GM12878 (cell line): Measurements from ENCODE around the gene IRF6. TPM values are rescaled to one million over a fixed set of nuclear protein-coding genes. Genes with fewer than 3 reads are reported as not detected.

Experiments used
- ATAC-seq: fragments of 200-7000 bp; cut with Tn5 transposase; 3 replicates; pipeline ENCODE4 v1.9.1; 2020; ENCODE audit warnings: mild to moderate bottlenecking, moderate library complexity
- BruUV-seq: library from RNA; stranded (reverse); fragments of 400-500 nt; replicated peaks from 2 replicates; lab custom pipeline; 2021; lab: Mats Ljungman, UMichigan
- CTCF ChIA-PET: fragments of 300-600 bp; sonication (Branson Sonifier 250); formaldehyde crosslinking; extraction: SDS; loops from one replicate; lab custom pipeline; 2021; ENCODE audit warnings: inconsistent platforms; lab: Yijun Ruan, JAX
- POLR2A ChIA-PET: fragments of 350-600 bp; formaldehyde crosslinking; extraction: SDS; loops from one replicate; lab custom pipeline; 2021; ENCODE audit warnings: inconsistent platforms; lab: Charles Lee
- RAD21 ChIA-PET: fragments of 300-600 bp; sonication (Branson Sonifier 250); formaldehyde crosslinking; loops from one replicate; lab custom pipeline; 2023; ENCODE audit warnings: antibody characterized with exemption; ENCODE audit not compliant: unreplicated experiment; lab: Charles Lee
- SMC1A ChIA-PET: fragments of 300-600 bp; sonication (Branson Sonifier 250); formaldehyde crosslinking; loops from one replicate; lab custom pipeline; 2023; ENCODE audit not compliant: unreplicated experiment, uncharacterized antibody; lab: Charles Lee
- DNase-seq: peaks from one replicate; pipeline ENCODE4 v3.0.0-alpha.2; 2011; ENCODE audit warnings: low read depth, low spot score
- FAIRE-seq: peaks from 3 replicates; lab custom pipeline; 2011; peaks lifted over from hg19 to GRCh38; lab: Jason Lieb, UNC
- H2AFZ ChIP-seq: 2 replicates; pipeline ENCODE4 v1.6.0; 2011; ENCODE audit warnings: low read depth, low read length, control low read depth; ENCODE audit not compliant: control insufficient read depth
- H3K27ac ChIP-seq: 2 replicates; pipeline ENCODE4 v1.5.1; 2011; ENCODE audit warnings: control low read depth; ENCODE audit not compliant: control insufficient read depth, insufficient read depth
- H3K27me3 ChIP-seq, 2 experiments: replicated peaks in 1 of 2; 2 replicates each; pipeline versions ENCODE4 v1.6.0 to v1.6.1; 2011; ENCODE audit warnings: low read length in 1 of 2; ENCODE audit not compliant: control insufficient read depth in 2 of 2, insufficient read depth in 2 of 2
- H3K36me3 ChIP-seq, 2 experiments: 2 replicates each; pipeline ENCODE4 v1.5.1; 2011; ENCODE audit warnings: low read length in 1 of 2; ENCODE audit not compliant: control insufficient read depth in 2 of 2, insufficient read depth in 2 of 2
- H3K4me1 ChIP-seq: 2 replicates; pipeline ENCODE4 v1.6.1; 2011; ENCODE audit warnings: mild to moderate bottlenecking, low read length, moderate library complexity, mixed read lengths; ENCODE audit not compliant: control insufficient read depth, insufficient read depth
- H3K4me2 ChIP-seq: 2 replicates; pipeline ENCODE4 v1.6.0; 2011; ENCODE audit warnings: control low read depth; ENCODE audit not compliant: control insufficient read depth, insufficient read depth
- H3K4me3 ChIP-seq: fragments of 200-600 bp; sonication (generic); 2 replicates; pipeline ENCODE4 v1.5.1; 2016
- H3K79me2 ChIP-seq: 2 replicates; pipeline ENCODE4 v1.6.0; 2011; ENCODE audit warnings: low read length; ENCODE audit not compliant: control insufficient read depth, insufficient read depth
- H3K9ac ChIP-seq: 2 replicates; pipeline ENCODE4 v1.8.0; 2011; ENCODE audit warnings: low read length, control low read depth, mixed read lengths; ENCODE audit not compliant: control insufficient read depth, insufficient read depth
- H3K9me3 ChIP-seq: replicated peaks from 3 replicates; pipeline ENCODE4 v1.5.1; 2011; ENCODE audit warnings: mild to moderate bottlenecking, low read length; ENCODE audit not compliant: control insufficient read depth, insufficient read depth
- H4K20me1 ChIP-seq: 2 replicates; pipeline ENCODE4 v1.6.0; 2011; ENCODE audit not compliant: control insufficient read depth, insufficient read depth
- CBX3 ChIP-seq: fragments of 200-600 bp; sonication (generic); IDR thresholded peaks from 2 replicates; pipeline ENCODE4 v1.6.1; 2016; ENCODE audit warnings: low read depth, borderline replicate concordance
- NRF1 ChIP-seq: conservative IDR thresholded peaks from 2 replicates; pipeline ENCODE4 v1.6.1; 2011; ENCODE audit warnings: mild to moderate bottlenecking, low read depth, low read length, improper control_type of control experiment
- RBBP5 ChIP-seq: fragments of 200-600 bp; sonication (generic); conservative IDR thresholded peaks from 2 replicates; pipeline ENCODE4 v1.6.1; 2016
- WGBS: methylation state at CpG from one replicate; pipeline ENCODE4 v1.1.6; 2016; ENCODE audit warnings: low lambda C conversion rate; ENCODE audit not compliant: insufficient replicate concordance, insufficient coverage; ENCODE audit errors: missing lambda C conversion rate; 5-methylcytosine and 5-hydroxymethylcytosine counted together
- in situ Hi-C: fragments of 300-500 bp; cut with MboI; formaldehyde crosslinking; loops from 9 replicates; pipeline ENCODE4 v1.14.3; 2018; ENCODE audit warnings: mixed read lengths
- intact Hi-C: fragments of 100-400 bp; cut with micrococcal nuclease; formaldehyde crosslinking; loops from one replicate; pipeline ENCODE4 v1.14.2; 2022; ENCODE audit not compliant: unreplicated experiment
- polyA plus RNA-seq, 11 experiments: library from polyadenylated mRNA; depleted of rRNA in 4 of 11; unstranded in 6 of 11; stranded (reverse) in 5 of 11; fragments of >200 nt; fragmentation: Nextera tagmentation in 4 of 11; fragmentation: Illumina TruSeq in 1 of 11; extraction: Ambion mirVana in 4 of 11; extraction: Trizol in 1 of 11; gene quantifications; 1 replicate in 1 of 11; 2 replicates in 10 of 11; pipeline versions ENCODE4 v1.2.1 to v1.2.3, GENCODE V29; 2011 to 2016; ENCODE audit warnings: inconsistent platforms in 2 of 11, missing spikeins in 2 of 11, low read depth in 1 of 11
- total RNA-seq, 4 experiments: library from RNA; depleted of rRNA in 3 of 4; stranded (reverse); fragments of >200 nt in 3 of 4; fragmentation: Illumina TruSeq in 1 of 4; extraction: Trizol in 1 of 4; gene quantifications; 2 replicates each; pipeline versions ENCODE4 v1.2.1 to v1.2.3, GENCODE V29; 2013 to 2021
- TF ChIP-seq, protein P1 (sequence below): fragments of 450-650 bp; IDR thresholded peaks from 2 replicates; pipeline ENCODE4 v1.6.1; 2016; ENCODE audit warnings: mild to moderate bottlenecking, moderate library complexity, borderline replicate concordance

The IRF6 gene
- total and polyA plus RNA-seq, 10 of the 15 experiments (the other 5 are each of a cell fraction or from before 2014, with no cell fraction given) = 0.04 to 0.50 (median 0.09) TPM; not detected in 1

DNA sequence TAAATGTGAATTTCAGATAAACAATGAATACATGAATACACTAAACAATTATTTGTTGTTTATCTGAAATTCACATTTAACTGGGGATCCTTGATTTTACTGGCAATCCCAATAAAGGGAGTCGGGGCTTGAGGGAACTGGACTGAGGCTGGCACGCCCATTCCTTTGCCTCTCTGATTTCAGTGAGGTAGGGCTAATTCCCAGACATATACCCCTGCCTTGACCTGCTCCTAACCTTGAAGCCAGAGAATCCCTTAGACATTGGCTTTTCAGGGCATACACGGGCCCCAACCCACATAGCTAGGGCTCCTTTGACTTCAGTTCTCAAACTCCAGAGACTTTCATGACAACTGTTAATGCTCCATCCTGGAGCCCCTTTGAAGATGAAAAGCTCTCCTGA lies 11.0 kb upstream of the IRF6 start:
- 40% methylated on average over 3 of the region's 3 CpGs for WGBS
- ATAC-seq = no peak
- SMC1A ChIA-PET = interaction anchor here (0.8 to 5.2 kb wide), 4 partner anchors 8 to 43 kb away, joined by 3 to 24 read pairs (median 6); no protein-coding TSS in a partner anchor
- H3K4me2 ChIP-seq = no peak overlapping the region
- H3K9me3 ChIP-seq = no peaks in the 10 kb centered on the region
- BruUV-seq = no TSS peak
- TF ChIP-seq NRF1 (no peak), CBX3 (no peak), RBBP5 (no peak)
- TF ChIP-seq, protein P1, sequence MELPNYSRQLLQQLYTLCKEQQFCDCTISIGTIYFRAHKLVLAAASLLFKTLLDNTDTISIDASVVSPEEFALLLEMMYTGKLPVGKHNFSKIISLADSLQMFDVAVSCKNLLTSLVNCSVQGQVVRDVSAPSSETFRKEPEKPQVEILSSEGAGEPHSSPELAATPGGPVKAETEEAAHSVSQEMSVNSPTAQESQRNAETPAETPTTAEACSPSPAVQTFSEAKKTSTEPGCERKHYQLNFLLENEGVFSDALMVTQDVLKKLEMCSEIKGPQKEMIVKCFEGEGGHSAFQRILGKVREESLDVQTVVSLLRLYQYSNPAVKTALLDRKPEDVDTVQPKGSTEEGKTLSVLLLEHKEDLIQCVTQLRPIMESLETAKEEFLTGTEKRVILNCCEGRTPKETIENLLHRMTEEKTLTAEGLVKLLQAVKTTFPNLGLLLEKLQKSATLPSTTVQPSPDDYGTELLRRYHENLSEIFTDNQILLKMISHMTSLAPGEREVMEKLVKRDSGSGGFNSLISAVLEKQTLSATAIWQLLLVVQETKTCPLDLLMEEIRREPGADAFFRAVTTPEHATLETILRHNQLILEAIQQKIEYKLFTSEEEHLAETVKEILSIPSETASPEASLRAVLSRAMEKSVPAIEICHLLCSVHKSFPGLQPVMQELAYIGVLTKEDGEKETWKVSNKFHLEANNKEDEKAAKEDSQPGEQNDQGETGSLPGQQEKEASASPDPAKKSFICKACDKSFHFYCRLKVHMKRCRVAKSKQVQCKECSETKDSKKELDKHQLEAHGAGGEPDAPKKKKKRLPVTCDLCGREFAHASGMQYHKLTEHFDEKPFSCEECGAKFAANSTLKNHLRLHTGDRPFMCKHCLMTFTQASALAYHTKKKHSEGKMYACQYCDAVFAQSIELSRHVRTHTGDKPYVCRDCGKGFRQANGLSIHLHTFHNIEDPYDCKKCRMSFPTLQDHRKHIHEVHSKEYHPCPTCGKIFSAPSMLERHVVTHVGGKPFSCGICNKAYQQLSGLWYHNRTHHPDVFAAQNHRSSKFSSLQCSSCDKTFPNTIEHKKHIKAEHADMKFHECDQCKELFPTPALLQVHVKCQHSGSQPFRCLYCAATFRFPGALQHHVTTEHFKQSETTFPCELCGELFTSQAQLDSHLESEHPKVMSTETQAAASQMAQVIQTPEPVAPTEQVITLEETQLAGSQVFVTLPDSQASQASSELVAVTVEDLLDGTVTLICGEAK = no peak
- TF ChIP-seq, all 136 proteins: peak for 0
- no peaks in the 10 kb centered on the region for H4K20me1 ChIP-seq
- no peak overlapping the region for H2AFZ ChIP-seq
- H3K36me3 ChIP-seq = no peaks in the 10 kb centered on the region
- DNase-seq (no peak), FAIRE-seq (no peak)
- RAD21 ChIA-PET = interaction anchor here (1.7 kb wide), 1 partner anchor 29 kb away, joined by 6 read pairs; no protein-coding TSS in a partner anchor
- POLR2A ChIA-PET = interaction anchor here (1.3 kb wide), 1 partner anchor 49 kb away, joined by 4 read pairs; no protein-coding TSS in a partner anchor
- no peak overlapping the region for H3K4me3 ChIP-seq
- no peaks in the 10 kb centered on the region; a peak in 1 of 4 replicates for H3K27me3 ChIP-seq
- CTCF ChIA-PET = interaction anchor here (1.0 to 4.7 kb wide), 6 partner anchors 6 to 44 kb away, joined by 3 to 49 read pairs (median 4); partner anchors contain the start of gene UTP25
- intact Hi-C loops = no loop called here
- in situ Hi-C loops = no loop called here
- no peak overlapping the region for H3K9ac ChIP-seq
- H3K27ac ChIP-seq = no peak overlapping the region
- no peaks in the 10 kb centered on the region for H3K79me2 ChIP-seq
- no peaks in the 10 kb centered on the region for H3K4me1 ChIP-seq
